ENCODE results near the gene ALX4.

The ALX4 gene

DNA sequence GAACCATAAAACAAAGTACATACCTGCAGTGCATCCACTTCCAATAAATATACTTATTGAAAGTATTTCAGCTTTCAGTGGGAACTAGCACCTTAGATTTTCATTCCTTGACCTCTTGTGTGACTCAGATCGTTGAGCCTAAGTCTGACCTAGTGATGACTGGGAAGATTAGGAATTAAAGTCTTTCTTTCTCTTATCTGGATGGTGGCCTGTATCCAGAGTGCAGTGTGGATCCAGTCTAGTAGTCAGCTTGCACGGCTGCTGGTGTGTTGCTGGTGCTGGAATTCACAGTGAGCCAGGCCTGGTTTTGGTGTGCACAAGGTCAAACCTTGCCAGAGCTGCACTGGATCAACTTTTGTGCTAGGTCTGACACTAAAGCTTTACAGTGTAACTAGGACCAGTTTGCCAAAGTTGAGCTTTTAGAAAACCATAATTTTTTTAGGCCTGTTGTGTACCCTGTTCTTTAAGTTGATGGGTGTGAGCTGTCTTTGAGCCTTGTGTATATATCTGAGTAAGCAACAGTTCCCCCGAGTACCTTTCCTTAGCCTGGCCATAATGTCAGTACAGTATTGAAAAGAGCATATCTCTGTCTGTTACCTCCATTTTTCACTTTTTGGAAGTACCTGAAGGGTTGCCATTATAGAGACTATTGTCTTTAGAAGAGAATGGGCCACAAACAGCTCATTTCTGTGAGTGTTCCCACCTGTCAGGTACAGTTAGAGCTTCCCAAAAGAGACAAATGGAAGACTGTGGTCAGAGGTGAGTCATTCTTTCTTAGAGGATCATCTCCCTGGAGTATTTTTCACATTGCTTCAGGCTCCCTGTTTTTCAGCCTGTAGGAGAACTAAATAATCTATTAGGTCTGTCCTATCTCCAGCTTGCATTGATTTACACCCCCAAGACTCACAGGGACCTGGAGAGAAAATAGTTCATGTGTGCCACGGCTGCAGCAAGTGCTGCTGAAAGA, 89.8 kb downstream of the ALX4 start:
- in situ Hi-C loops (cut with MboI; ENCODE audit: low sequenced_read_pairs), result no loop called here

DNA sequence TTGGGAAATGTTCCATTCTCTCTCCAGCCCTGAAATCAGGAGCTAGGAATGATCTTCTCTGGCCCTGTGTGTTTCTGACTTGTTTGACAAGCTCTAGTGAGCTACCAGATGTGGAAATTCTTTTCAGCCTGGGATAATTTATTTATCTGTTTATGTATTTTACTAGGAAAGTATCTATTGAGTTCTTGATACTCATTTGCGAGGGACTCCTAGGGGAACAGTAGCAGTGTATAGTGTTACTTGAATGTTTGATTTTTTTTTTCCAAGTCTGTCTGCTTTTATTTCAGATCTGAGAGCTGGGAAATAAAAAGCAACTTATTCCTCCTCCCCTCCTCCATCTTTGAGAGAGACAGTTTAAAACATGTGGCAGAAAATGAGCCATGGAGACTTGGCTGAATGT, 92.5 kb downstream of the ALX4 start:
- in situ Hi-C loops (cut with MboI; ENCODE audit: low sequenced_read_pairs), result no loop called here

DNA sequence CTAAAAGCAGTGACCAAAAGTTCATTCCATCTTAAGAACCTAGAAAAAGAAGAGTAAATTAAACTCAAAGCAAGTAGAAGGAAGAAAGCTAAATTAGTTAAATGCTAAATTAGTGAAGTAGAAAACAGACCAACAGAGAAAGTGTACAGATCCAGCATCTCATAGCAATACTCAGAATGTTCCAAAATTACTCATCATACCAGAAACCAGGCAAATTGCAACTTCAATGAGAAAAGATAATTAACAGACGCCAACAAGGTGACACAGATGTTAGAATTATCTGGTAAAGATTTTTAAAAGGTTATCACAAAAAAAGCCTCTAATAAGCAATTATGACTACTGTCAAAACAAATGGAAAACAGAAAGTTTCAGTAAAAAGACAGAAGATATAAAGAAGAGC, 96.8 kb downstream of the ALX4 start:
- in situ Hi-C loops (cut with MboI; ENCODE audit: low sequenced_read_pairs), result no loop called here

DNA sequence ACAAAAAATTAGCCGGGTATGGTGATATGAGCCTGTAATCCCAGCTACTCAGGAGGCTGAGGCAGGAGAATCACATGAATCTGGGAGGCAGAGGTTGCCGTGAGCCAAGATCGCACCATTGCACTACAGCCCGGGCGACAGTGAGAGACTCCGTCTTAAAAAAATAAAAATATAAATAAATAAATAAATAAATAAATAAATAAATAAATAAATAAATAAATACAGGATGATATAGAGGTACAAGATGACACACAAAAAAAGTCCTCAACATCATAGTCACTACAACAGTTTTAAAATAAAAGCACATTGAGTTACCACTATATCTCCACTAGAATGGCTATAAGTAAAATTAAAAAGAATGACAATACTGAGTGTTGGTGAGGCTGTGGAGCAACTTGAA, 97.8 kb downstream of the ALX4 start:
- in situ Hi-C loops (cut with MboI; ENCODE audit: low sequenced_read_pairs), result no loop called here
